ENCODE results near the gene KIF1A. TPM values are rescaled to one million over a fixed set of nuclear protein-coding genes. Genes with fewer than 3 reads are reported as not detected.
A peak's percentile ranks its signal among the peaks of the same experiment; 100 is the strongest.

Gene KIF1A
- total and polyA plus RNA-seq, 10 of the 15 experiments (the other 5 are each of a cell fraction or from before 2014, with no cell fraction given) = 0.04 to 0.95 (median 0.06) TPM; not detected in 5

- CTCF ChIA-PET = no interaction called here
- no peak for FAIRE-seq
- RAD21 ChIA-PET (ENCODE audit: unreplicated experiment) = no interaction called here
- intact Hi-C loops (cut with micrococcal nuclease; ENCODE audit: unreplicated experiment) = no loop called here
- ATAC-seq = no peak
- POLR2A ChIA-PET = no interaction called here
- no peak overlapping the region for H3K9ac ChIP-seq (ENCODE audit: control insufficient read depth, insufficient read depth, low read length)
- no peaks in the 10 kb centered on the region for H3K27me3 ChIP-seq (replicated peaks in 1 of 2; ENCODE audit: control insufficient read depth in 2 of 2, insufficient read depth in 2 of 2, low read length in 1 of 2)
- H4K20me1 ChIP-seq (ENCODE audit: control insufficient read depth, insufficient read depth) = no peaks in the 10 kb centered on the region
- no peak overlapping the region for H2AFZ ChIP-seq (ENCODE audit: control insufficient read depth, low read depth, low read length)
- H3K4me2 ChIP-seq (ENCODE audit: control insufficient read depth, insufficient read depth) = no peak overlapping the region
- 72% methylated on average over 18 of the region's 26 CpGs for WGBS (ENCODE audit: insufficient coverage, insufficient replicate concordance, low lambda C conversion rate, missing lambda C conversion rate)
- no peaks in the 10 kb centered on the region for H3K79me2 ChIP-seq (ENCODE audit: control insufficient read depth, insufficient read depth, low read length)
- no TSS peak for BruUV-seq (replicated peaks)
- no peaks in the 10 kb centered on the region for H3K4me1 ChIP-seq (ENCODE audit: control insufficient read depth, insufficient read depth, low read length)
- in situ Hi-C loops (cut with MboI) = no loop called here
- no peak overlapping the region for H3K4me3 ChIP-seq
- SMC1A ChIA-PET (ENCODE audit: uncharacterized antibody, unreplicated experiment) = no interaction called here
- no peak overlapping the region for H3K27ac ChIP-seq (ENCODE audit: control insufficient read depth, insufficient read depth)
- no peaks in the 10 kb centered on the region for H3K36me3 ChIP-seq (ENCODE audit: control insufficient read depth in 2 of 2, insufficient read depth in 2 of 2, low read length in 1 of 2)
- TF ChIP-seq ZBTB40 (IDR thresholded peaks at IDR 0.05; ENCODE audit: borderline replicate concordance) (no peak), BCL3 (IDR thresholded peaks at IDR 0.05; ENCODE audit: borderline replicate concordance, insufficient read depth, low read depth, low read length, poor library complexity, severe bottlenecking) (peak; percentile 12)
- no peak for DNase-seq (ENCODE audit: low read depth, low spot score)
- H3K9me3 ChIP-seq (replicated peaks; ENCODE audit: control insufficient read depth, insufficient read depth, low read length) = no peaks in the 10 kb centered on the region; the same call in 2 of the 3 replicates
Measured at GRCh38 chr2:240778426-240778825, 41.6 kb downstream of the KIF1A start.
